GM19455 (cell line): ENCODE data around the gene ADGRF5.
"Not testable (repeated sequence)": the region's sequence is repeated elsewhere in the genome, so short reads cannot be mapped to it uniquely, and the experiment has no call there.

Experiments used
- ATAC-seq: cut with Tn5 transposase; IDR thresholded peaks from one replicate; pipeline ENCODE4 v1.9.1; 2021; ENCODE audit not compliant: unreplicated experiment

ADGRF5 gene

GRCh38 chr6:46895930-46896329, 25.8 kb downstream of the ADGRF5 start:
- no peak for ATAC-seq

- ATAC-seq, result no peak
Measured at GRCh38 chr6:46894433-46894832, 27.3 kb downstream of the ADGRF5 start.

DNA sequence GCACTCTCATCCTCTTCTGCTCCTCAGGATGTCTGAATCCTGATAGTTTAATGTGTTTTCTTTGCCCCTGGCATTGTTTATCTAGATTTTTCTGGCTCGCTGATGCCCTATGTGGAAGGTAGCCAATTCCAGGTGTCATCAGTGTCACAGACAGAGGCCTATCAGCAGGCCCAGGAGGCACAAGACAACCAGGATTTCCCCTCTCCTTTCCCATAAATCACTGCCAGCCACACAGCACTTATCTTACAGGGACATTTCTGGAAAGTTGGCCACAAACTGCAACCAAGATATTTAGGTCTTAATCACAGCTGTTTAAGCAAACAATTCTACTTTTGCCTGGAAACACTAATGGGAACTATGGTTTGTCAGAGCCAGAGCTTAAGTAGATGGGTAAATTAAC, 28.1 kb downstream of the ADGRF5 start:
- no peak for ATAC-seq

- ATAC-seq, result no peak
Measured at GRCh38 chr6:46891252-46891795, 30.4 kb downstream of the ADGRF5 start.

GRCh38 chr6:46888578-46888977, 33.2 kb downstream of the ADGRF5 start:
- ATAC-seq, result no peak

DNA sequence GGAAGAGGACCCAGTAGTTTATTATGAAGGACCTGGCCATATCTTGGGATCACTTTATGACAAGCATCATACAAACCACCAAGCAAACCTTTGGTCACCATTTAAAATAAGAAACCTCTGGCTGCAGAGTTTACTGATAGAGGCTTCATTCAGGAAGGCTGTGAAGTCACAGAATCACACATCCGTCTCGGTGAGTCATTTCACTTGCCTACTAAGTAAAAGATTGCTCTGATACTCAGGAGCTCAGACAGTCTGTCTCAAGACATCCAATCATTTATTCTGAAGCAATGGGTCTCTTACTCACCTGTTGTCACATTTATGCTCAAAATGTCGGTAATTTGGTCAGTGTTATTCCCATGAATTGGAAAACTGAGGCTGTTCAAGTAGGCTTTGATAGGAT, 33.7 kb downstream of the ADGRF5 start:
- ATAC-seq, result no peak

DNA sequence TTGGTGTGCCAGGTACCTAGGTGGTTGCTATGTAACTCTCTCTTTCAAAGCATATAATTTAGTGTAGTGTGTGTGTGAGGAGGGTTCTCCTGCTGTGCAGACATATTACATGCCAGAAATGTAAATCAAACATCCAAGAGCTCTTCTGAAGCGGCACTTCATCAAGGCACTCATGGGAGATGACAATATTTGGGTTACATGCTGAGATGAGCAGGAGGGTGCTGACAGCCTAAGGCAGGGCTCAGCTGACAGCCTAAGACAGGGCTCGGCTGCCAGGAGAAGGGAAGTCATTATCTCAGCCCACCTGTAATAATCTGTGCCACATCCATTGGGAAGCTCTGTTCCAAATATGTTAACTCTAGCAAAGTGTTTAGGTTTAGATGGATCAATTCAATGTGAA, 39.1 kb downstream of the ADGRF5 start:
- no peak for ATAC-seq

DNA sequence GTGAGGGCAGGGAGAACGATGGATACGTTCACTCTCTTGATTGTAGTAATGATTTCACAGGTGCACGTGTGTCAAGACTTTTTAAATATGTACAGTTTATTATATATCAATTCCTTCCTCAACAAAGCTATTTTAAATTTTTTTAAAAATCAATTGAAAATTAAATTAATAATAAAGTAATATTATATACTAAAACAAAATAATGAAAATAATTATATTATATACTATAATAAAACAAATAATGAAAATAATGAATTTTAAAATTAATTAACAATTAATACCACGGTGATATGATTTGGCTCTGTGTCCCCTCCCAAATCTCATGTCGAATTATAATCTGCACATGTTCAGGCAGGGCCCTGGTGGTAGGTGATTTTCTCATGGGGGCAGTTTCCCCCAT, 42.7 kb downstream of the ADGRF5 start:
- ATAC-seq, result no peak

- ATAC-seq, result no peak
Measured at GRCh38 chr6:46876126-46876525, 45.6 kb downstream of the ADGRF5 start.

DNA sequence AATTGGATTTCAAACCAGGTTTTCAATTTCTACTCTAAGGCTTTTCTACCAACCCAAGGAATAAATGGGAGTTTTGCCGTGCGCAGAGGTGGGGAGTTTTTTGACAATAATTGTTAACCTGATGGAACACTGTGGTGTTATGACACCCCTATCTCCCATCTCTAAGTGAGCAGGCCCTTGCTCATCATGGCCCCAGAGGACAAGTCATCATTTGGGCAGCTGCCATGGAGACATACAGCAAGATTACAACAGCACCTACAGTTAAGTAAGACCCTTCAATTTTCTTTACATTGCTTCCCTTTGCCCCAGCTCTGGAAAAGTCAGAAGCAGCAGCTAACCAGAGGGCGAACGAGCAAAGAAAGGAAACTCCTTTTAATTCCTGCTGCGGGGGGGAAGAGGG, 54.3 kb downstream of the ADGRF5 start:
- ATAC-seq, result no peak

DNA sequence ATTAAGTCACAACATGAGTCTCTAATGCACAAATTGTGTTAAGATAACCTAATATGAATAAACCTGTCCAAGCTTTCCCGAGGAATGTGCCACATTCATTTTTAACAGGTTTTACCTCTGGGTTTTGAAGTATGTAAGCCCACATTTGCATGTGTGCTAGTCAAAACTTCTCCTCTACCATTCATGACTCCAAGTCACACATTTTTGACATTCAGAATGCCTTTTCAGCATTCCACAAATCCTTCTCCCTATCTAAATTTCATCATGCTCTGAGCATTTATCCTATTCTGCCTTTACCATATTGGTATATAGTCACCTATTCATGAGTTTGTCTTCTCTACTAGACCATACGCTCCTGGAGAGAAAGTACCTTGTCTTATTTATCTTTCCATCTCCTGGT, 56.5 kb downstream of the ADGRF5 start:
- no peak for ATAC-seq

- no peak for ATAC-seq
Measured at GRCh38 chr6:46863791-46864190, 57.9 kb downstream of the ADGRF5 start.

DNA sequence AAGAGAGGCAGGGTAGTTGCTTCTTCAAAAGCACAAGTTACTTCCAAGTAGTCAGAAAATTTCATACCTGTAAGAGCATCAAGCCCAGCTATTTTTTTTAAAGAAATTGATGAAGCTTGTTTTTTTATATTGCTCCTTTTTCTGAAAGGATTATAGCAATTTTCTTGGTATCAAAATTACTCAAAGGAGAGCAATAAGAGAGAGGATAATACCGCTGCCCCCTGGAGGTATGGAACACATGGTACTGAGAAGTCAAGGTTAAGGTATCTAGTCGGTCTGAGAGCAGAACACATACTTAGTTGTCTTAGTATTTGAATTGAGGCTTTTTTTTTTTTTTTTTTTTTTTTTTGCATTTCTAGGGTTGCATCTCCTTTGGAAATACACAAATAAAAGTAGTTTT, 59.4 kb downstream of the ADGRF5 start:
- ATAC-seq, result no peak

DNA sequence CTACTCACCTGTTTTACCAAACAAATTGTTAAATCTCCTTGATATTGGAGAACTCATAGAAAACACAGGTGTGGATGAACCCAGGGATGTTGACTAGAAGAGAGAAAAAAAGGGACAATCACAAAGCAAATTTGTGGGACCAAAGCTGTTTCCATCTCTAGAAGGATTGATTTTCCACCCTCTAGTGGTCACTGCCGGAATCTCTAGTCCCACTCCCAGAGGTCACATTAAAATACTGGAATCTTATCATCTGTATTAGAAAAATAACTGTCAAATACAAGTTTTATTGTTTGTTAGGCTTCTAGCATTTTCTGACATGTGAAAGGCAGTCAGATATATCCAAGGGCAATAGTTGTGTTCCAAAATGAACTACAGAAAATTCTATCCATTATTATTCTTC, 65.8 kb downstream of the ADGRF5 start:
- ATAC-seq, result not testable (repeated sequence)

- not testable (repeated sequence) for ATAC-seq
Measured at GRCh38 chr6:46851576-46851975, 70.2 kb downstream of the ADGRF5 start.

DNA sequence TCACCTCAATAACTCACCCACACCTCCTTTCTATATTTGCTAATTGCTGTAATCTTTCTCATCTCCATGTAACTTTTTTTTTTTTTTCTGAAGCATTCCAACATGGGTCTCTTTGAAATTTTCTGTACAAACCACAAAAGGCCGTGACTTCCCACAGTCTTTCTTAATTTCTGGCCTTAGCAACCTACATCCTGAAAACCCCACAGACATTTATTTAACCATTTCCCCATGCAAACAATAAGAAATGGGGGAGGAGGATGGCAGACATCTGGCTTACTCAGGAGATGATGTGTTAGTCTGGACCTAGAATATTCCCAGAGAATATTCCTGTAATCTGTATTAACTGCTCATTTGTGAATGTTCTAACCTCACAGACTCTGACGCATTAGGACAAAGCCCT, 70.9 kb downstream of the ADGRF5 start:
- no peak for ATAC-seq

GRCh38 chr6:46849361-46849690, 72.4 kb downstream of the ADGRF5 start:
- ATAC-seq, result no peak

DNA sequence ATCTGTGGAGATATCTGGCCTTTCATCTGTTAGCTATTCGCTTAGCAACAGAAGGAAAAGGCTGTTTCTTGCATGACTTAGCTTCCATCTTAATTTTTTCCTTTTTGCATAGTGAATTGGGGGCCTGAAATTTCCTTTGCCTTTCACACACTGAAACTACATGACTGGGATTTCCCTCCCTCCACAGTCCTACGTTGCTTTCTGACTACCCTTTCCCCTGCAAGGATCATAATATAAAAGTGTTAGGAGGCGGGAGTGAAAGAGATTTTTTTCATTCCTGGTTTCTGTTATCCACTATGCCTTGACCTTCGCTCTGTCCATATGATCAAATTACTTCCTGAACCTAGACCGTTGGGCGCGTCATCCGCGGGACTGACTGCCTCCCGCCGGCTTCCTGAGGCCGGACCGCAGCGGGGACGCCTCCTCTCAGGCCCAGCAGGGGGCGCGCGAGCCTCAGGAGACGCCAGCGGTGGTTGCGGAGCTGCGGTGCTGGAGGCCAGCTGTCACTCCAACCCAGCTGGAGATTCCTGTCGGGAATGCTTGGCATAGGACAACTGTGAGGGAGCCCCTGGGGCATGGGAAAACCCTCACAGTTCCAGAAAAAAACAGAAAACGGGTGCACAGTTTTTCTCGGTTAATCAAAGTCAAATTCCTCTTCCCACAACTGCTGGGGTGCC, 72.9 kb downstream of the ADGRF5 start:
- ATAC-seq, result peak; percentile 95

GRCh38 chr6:46845126-46845525, 76.6 kb downstream of the ADGRF5 start:
- no peak for ATAC-seq

DNA sequence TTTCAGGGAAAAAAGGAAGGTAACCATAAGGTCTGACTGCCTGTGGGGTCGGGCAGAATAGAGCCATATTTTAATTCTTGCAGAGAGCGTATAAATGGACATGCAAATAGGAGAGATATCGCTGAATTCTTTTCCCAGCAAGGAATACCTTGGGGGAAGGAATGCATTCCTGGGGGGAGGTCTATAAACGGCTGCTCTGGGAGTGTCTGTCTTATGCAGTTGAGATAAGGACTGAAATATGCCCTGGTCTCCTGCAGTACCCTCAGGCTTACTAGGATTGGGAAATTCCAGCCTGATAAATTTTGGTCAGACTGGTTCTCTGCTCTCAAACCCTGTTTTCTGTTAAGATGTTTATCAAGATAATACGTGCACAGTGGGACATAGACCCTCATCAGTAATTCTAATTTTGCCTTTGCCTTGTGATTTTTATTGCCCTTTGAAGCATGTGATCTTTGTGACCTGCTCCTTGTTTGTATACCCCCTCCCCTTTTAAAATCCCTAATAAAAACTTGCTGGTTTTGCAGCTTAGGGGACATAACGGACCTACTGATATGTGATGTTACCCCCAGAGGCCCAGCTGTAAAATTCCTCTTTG, 79.4 kb downstream of the ADGRF5 start:
- ATAC-seq, result not testable (repeated sequence)

DNA sequence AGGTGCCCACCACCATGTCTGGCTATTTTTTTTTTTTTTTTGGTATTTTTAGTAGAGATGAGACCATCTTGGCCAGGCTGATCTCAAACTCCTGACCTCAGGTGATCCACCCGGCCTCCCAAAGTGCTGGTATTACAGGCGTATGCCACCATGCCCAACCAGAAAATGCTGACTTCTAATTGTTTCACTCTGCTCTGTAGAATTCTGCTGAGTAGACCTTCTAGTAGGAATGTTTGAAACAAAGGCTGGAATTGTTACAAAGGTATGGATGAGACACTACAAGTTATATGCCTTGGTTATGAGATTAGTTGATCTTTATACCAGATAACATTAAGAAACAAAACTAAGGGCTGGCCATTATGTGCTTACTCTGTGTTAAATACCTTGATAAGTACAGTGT, 83.7 kb downstream of the ADGRF5 start:
- ATAC-seq, result no peak

DNA sequence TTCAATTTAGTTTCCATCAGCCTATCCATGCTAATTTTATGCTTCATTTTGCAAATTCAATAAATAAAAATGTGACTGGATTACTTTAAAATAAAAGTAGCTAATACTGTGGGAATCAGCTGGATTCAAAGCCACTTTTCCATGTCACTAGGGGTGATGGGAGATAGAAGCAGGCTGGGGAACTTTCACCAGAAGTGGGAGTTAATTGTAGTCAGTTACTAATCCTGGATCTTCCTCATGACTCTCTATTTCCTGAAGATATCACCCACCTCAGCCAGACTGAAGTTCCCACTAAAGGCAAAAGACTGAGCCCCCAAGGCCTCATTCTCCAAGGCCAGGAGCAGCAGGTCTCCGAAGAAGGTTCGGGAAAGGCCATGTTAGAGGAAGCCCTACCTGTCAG, 86.7 kb downstream of the ADGRF5 start:
- not testable (repeated sequence) for ATAC-seq
